Measurements from ENCODE around the gene RTN4IP1.
"Not testable (repeated sequence)": the region's sequence is repeated elsewhere in the genome, so short reads cannot be mapped to it uniquely, and the experiment has no call there.

The RTN4IP1 gene

DNA sequence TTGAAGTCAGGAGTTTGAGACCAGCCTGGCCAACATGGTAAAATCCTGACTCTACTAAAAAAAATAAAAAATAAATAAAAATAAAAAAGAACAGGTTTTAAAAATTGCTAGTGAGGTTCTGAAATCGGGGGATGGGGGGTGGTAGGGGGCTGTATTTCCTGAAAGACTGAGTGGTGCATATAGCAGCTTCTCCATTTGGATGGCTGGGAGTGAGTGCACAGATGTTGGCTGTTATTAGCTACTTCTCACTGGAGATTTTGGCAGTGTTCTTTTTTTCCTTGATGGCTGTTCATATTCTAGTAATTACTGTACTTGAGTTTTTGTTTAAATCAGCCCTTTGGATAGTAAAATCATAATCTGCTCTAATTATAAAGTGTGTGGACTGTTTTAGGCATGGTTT, 79.8 kb downstream of the RTN4IP1 start:
- WGBS, 2 donors (ENCODE audit: extremely low coverage in 2 of 2, insufficient read length in 2 of 2, insufficient replicate concordance in 1 of 2), result no CpG with 5 or more reads among the region's 1 CpG
- H3K79me1 ChIP-seq (ENCODE audit: low read depth, low read length), result no peaks in the 10 kb centered on the region
- no peak overlapping the region for H2AK5ac ChIP-seq (ENCODE audit: low read depth, low read length)
- no peak overlapping the region for H3K9ac ChIP-seq (ENCODE audit: low read depth, low read length, poor library complexity)
- H3K4ac ChIP-seq (ENCODE audit: low read length), result no peak overlapping the region
- H2BK5ac ChIP-seq (ENCODE audit: low read length), result no peak overlapping the region
- H2AFZ ChIP-seq (ENCODE audit: low read length), result no peak overlapping the region
- H2BK12ac ChIP-seq (ENCODE audit: low read length), result no peak overlapping the region
- H4K91ac ChIP-seq (ENCODE audit: low read depth, low read length, poor library complexity), result no peak overlapping the region
- DNase-seq (ENCODE audit: low spot score), result no peak
- H3K27ac ChIP-seq (replicated peaks; ENCODE audit: low read length), result no peak overlapping the region
- no peaks in the 10 kb centered on the region for H3K9me3 ChIP-seq (replicated peaks in 1 of 2; ENCODE audit: control insufficient read depth in 2 of 2, insufficient read depth in 1 of 2, low read depth in 1 of 2, low read length in 2 of 2)
- H3K18ac ChIP-seq (ENCODE audit: low read length), result no peak overlapping the region
- no peak overlapping the region for H3K4me2 ChIP-seq (ENCODE audit: insufficient read depth, low read length, poor library complexity, severe bottlenecking)
- H3K14ac ChIP-seq (ENCODE audit: low read length), result no peak overlapping the region
- H4K8ac ChIP-seq (ENCODE audit: low read depth, low read length), result no peak overlapping the region
- H2BK15ac ChIP-seq (ENCODE audit: low read length), result no peak overlapping the region
- no peaks in the 10 kb centered on the region for H3K27me3 ChIP-seq (ENCODE audit: control insufficient read depth in 3 of 3, insufficient read depth in 3 of 3, low read depth in 1 of 3, low read length in 3 of 3)
- no peaks in the 10 kb centered on the region for H3K36me3 ChIP-seq (replicated peaks in 1 of 2; ENCODE audit: control insufficient read depth in 2 of 2, insufficient read depth in 2 of 2, low read length in 2 of 2)
- H3K23ac ChIP-seq (ENCODE audit: low read depth, low read length, poor library complexity), result no peak overlapping the region
- H2BK120ac ChIP-seq (ENCODE audit: low read depth, low read length), result no peak overlapping the region
- H3K4me1 ChIP-seq (ENCODE audit: control insufficient read depth in 2 of 2, insufficient read depth in 1 of 2, low read depth in 1 of 2, low read length in 2 of 2), result peaks cover 2 to 9% of the 10 kb centered on the region in 2 donors
- no peak overlapping the region for H3K4me3 ChIP-seq (ENCODE audit: low read length in 2 of 2)

DNA sequence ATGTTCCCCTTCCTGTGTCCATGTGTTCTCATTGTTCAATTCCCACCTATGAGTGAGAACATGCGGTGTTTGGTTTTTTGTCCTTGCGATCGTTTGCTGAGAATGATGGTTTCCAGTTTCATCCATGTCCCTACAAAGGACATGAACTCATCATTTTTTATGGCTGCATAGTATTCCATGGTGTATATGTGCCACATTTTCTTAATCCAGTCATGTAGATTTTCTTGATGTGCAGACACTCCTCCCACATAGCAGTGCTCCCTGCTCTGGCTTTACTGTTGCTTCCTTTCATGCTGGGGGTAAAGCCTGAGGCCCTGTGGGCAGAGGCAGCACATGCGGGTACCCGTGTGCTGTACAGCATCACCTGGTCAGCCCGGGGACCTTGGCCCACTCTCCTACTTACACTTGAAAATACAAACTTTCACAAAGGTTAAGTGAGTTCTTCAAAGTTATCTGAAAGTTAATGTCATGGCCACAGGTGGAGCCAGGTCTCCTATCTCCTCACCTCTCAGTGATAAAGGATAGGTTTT, 80.3 kb downstream of the RTN4IP1 start:
- H3K27me3 ChIP-seq (ENCODE audit: control insufficient read depth in 3 of 3, insufficient read depth in 3 of 3, low read depth in 1 of 3, low read length in 3 of 3); H3K9me3 ChIP-seq (replicated peaks in 1 of 2; ENCODE audit: control insufficient read depth in 2 of 2, insufficient read depth in 1 of 2, low read depth in 1 of 2, low read length in 2 of 2); H2BK12ac ChIP-seq (ENCODE audit: low read length); H3K18ac ChIP-seq (ENCODE audit: low read length); H3K9ac ChIP-seq (ENCODE audit: low read depth, low read length, poor library complexity); H3K4ac ChIP-seq (ENCODE audit: low read length); H2BK120ac ChIP-seq (ENCODE audit: low read depth, low read length); H2AK5ac ChIP-seq (ENCODE audit: low read depth, low read length); H4K8ac ChIP-seq (ENCODE audit: low read depth, low read length); H3K79me1 ChIP-seq (ENCODE audit: low read depth, low read length); H3K4me2 ChIP-seq (ENCODE audit: insufficient read depth, low read length, poor library complexity, severe bottlenecking); H3K23ac ChIP-seq (ENCODE audit: low read depth, low read length, poor library complexity); H2AFZ ChIP-seq (ENCODE audit: low read length); H3K4me1 ChIP-seq (ENCODE audit: control insufficient read depth in 2 of 2, insufficient read depth in 1 of 2, low read depth in 1 of 2, low read length in 2 of 2); H3K4me3 ChIP-seq (ENCODE audit: low read length in 2 of 2); H3K36me3 ChIP-seq (replicated peaks in 1 of 2; ENCODE audit: control insufficient read depth in 2 of 2, insufficient read depth in 2 of 2, low read length in 2 of 2); H2BK15ac ChIP-seq (ENCODE audit: low read length); H3K27ac ChIP-seq (replicated peaks; ENCODE audit: low read length); DNase-seq (ENCODE audit: low spot score); H3K14ac ChIP-seq (ENCODE audit: low read length); H4K91ac ChIP-seq (ENCODE audit: low read depth, low read length, poor library complexity); H2BK5ac ChIP-seq (ENCODE audit: low read length): not testable (repeated sequence)
- no CpG with 5 or more reads among the region's 6 CpGs for WGBS, 2 donors (ENCODE audit: extremely low coverage in 2 of 2, insufficient read length in 2 of 2, insufficient replicate concordance in 1 of 2)

DNA sequence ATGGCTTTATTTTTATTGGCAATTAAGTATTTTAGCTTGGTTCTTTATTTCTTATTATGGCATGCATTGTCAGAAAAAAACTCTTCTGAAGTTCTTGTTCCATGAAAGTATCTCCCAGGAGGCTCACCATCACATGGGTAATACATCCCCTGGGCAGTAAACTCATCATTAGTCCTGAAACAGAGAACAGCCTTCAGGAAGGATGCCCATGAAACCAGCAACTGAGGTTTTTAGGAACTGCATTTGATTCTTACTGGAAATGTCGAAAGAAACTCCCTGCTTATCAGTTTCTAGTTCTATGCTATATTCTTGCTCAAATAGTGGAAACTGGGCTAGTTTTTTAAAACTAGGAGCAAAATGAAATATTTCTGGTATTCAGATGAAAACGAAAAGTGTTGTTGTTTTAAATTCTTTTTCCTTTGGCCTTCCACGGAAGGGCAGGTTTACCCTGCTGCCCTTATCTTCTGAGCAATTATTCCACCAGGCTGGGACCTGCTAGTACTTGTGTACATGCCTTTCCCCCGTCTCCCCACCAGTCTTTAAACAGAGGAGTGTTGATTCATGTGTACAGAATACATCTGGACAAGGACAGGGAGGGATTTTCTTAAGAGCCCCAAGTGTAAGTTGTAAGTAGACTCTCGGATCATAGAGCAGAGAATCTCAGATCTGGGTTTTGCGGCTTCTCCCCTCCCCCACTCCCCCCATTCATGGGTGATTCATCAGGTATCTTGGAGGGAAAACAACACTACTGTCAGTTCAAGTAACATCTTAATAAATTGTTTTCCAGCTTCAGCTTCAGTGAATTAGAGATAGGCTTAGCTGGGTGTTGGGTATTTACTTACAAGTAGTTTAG, 81.5 kb downstream of the RTN4IP1 start:
- H2BK5ac ChIP-seq (ENCODE audit: low read length), result no peak overlapping the region
- WGBS, 2 donors (ENCODE audit: extremely low coverage in 2 of 2, insufficient read length in 2 of 2, insufficient replicate concordance in 1 of 2), result no CpG with 5 or more reads among the region's 6 CpGs
- H2BK12ac ChIP-seq (ENCODE audit: low read length), result no peak overlapping the region
- no peaks in the 10 kb centered on the region for H3K9me3 ChIP-seq (replicated peaks in 1 of 2; ENCODE audit: control insufficient read depth in 2 of 2, insufficient read depth in 1 of 2, low read depth in 1 of 2, low read length in 2 of 2)
- no peak overlapping the region for H2AK5ac ChIP-seq (ENCODE audit: low read depth, low read length)
- H3K36me3 ChIP-seq (replicated peaks in 1 of 2; ENCODE audit: control insufficient read depth in 2 of 2, insufficient read depth in 2 of 2, low read length in 2 of 2), result no peaks in the 10 kb centered on the region
- no peak overlapping the region for H3K23ac ChIP-seq (ENCODE audit: low read depth, low read length, poor library complexity)
- H3K4me1 ChIP-seq (ENCODE audit: control insufficient read depth in 2 of 2, insufficient read depth in 1 of 2, low read depth in 1 of 2, low read length in 2 of 2), result peaks cover 0 to 6% of the 10 kb centered on the region in 2 donors
- H2BK120ac ChIP-seq (ENCODE audit: low read depth, low read length), result no peak overlapping the region
- peak overlapping the region; percentile 60 for H2AFZ ChIP-seq (ENCODE audit: low read length)
- no peaks in the 10 kb centered on the region for H3K27me3 ChIP-seq (ENCODE audit: control insufficient read depth in 3 of 3, insufficient read depth in 3 of 3, low read depth in 1 of 3, low read length in 3 of 3)
- no peak overlapping the region for H4K8ac ChIP-seq (ENCODE audit: low read depth, low read length)
- no peak overlapping the region for H3K14ac ChIP-seq (ENCODE audit: low read length)
- no peak overlapping the region for H3K18ac ChIP-seq (ENCODE audit: low read length)
- no peak overlapping the region for H3K4me2 ChIP-seq (ENCODE audit: insufficient read depth, low read length, poor library complexity, severe bottlenecking)
- no peak for DNase-seq (ENCODE audit: low spot score)
- H3K27ac ChIP-seq (replicated peaks; ENCODE audit: low read length), result no peak overlapping the region
- no peak overlapping the region for H4K91ac ChIP-seq (ENCODE audit: low read depth, low read length, poor library complexity)
- no peak overlapping the region for H3K4me3 ChIP-seq (ENCODE audit: low read length in 2 of 2)
- no peak overlapping the region for H2BK15ac ChIP-seq (ENCODE audit: low read length)
- no peak overlapping the region for H3K9ac ChIP-seq (ENCODE audit: low read depth, low read length, poor library complexity)
- no peaks in the 10 kb centered on the region for H3K79me1 ChIP-seq (ENCODE audit: low read depth, low read length)
- no peak overlapping the region for H3K4ac ChIP-seq (ENCODE audit: low read length)

DNA sequence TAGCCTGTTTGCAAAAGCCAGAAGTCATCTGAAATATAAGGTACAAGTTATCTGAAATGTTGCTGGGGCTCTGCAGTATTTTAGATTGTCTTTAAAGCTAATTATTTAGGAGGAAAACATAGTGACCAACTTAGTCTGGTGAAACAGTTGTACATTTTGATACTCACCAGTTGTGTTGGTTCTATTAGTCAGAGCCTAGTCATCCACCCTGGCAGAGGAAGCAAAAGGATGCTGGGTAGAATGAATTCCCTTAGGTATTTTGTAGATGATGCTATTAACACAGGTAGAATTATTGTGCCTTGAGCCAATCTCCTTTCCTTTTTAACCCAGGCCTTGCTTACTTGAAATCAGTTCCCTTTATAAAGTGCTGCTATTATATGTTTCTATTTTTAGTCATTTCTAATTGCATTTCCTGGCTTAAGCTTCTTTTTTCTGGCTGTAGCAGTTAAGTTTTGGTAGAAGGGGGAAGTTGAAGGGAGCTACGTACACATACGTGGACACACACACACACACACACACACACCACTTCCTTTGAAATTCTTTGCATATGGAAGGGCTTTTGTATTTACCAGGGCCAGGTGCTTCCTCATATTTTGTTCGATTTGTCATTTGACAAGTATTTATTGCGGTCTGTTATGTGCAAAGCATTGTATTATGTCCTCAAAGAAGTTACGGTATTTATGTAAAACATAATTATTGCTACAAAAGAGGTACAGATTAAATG, 82.4 kb downstream of the RTN4IP1 start:
- no peak overlapping the region for H2AFZ ChIP-seq (ENCODE audit: low read length)
- H2BK120ac ChIP-seq (ENCODE audit: low read depth, low read length), result no peak overlapping the region
- no peak overlapping the region for H3K9ac ChIP-seq (ENCODE audit: low read depth, low read length, poor library complexity)
- WGBS, 2 donors (ENCODE audit: extremely low coverage in 2 of 2, insufficient read length in 2 of 2, insufficient replicate concordance in 1 of 2), result no CpG with 5 or more reads among the region's 5 CpGs
- no peak overlapping the region for H2BK12ac ChIP-seq (ENCODE audit: low read length)
- H3K18ac ChIP-seq (ENCODE audit: low read length), result no peak overlapping the region
- no peak overlapping the region for H3K14ac ChIP-seq (ENCODE audit: low read length)
- no peak overlapping the region for H3K4ac ChIP-seq (ENCODE audit: low read length)
- no peak overlapping the region for H3K4me3 ChIP-seq (ENCODE audit: low read length in 2 of 2)
- no peak overlapping the region for H3K27ac ChIP-seq (replicated peaks; ENCODE audit: low read length)
- no peak for DNase-seq (ENCODE audit: low spot score)
- H3K36me3 ChIP-seq (replicated peaks in 1 of 2; ENCODE audit: control insufficient read depth in 2 of 2, insufficient read depth in 2 of 2, low read length in 2 of 2), result no peaks in the 10 kb centered on the region
- H3K9me3 ChIP-seq (replicated peaks in 1 of 2; ENCODE audit: control insufficient read depth in 2 of 2, insufficient read depth in 1 of 2, low read depth in 1 of 2, low read length in 2 of 2), result no peaks in the 10 kb centered on the region
- no peak overlapping the region for H4K91ac ChIP-seq (ENCODE audit: low read depth, low read length, poor library complexity)
- H3K79me1 ChIP-seq (ENCODE audit: low read depth, low read length), result no peaks in the 10 kb centered on the region
- H2AK5ac ChIP-seq (ENCODE audit: low read depth, low read length), result no peak overlapping the region
- no peak overlapping the region for H3K4me2 ChIP-seq (ENCODE audit: insufficient read depth, low read length, poor library complexity, severe bottlenecking)
- H2BK15ac ChIP-seq (ENCODE audit: low read length), result no peak overlapping the region
- H3K23ac ChIP-seq (ENCODE audit: low read depth, low read length, poor library complexity), result no peak overlapping the region
- peaks cover 0 to 6% of the 10 kb centered on the region in 2 donors for H3K4me1 ChIP-seq (ENCODE audit: control insufficient read depth in 2 of 2, insufficient read depth in 1 of 2, low read depth in 1 of 2, low read length in 2 of 2)
- no peak overlapping the region for H2BK5ac ChIP-seq (ENCODE audit: low read length)
- no peaks in the 10 kb centered on the region for H3K27me3 ChIP-seq (ENCODE audit: control insufficient read depth in 3 of 3, insufficient read depth in 3 of 3, low read depth in 1 of 3, low read length in 3 of 3)
- H4K8ac ChIP-seq (ENCODE audit: low read depth, low read length), result no peak overlapping the region
